GM21786 (cell line): ENCODE results near the gene SCUBE1.

Experiments used
- ATAC-seq: cut with Tn5 transposase; IDR thresholded peaks from one replicate; pipeline ENCODE4 v1.9.1; 2021; ENCODE audit not compliant: unreplicated experiment

The SCUBE1 gene

DNA sequence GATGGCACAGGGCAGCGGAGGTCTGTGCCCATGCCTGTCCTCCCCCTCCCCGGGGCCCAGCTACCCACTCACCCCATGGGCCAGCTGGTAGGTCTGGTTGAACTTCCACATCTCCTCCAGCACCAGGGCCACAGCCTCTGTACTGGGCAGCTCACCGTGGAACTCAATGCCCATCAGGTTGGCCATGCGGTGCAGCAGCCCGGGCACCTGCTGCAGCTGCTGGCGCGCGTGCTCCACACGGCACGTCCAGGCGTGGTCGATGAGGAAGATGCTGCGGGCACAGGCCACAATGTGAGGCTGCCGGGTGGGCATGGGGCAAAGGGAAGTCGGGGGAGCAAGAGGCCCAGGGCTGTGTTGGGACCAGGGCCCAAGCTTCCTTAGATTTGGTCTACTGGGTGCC lies 162.5 kb downstream of the SCUBE1 start:
- no peak for ATAC-seq

DNA sequence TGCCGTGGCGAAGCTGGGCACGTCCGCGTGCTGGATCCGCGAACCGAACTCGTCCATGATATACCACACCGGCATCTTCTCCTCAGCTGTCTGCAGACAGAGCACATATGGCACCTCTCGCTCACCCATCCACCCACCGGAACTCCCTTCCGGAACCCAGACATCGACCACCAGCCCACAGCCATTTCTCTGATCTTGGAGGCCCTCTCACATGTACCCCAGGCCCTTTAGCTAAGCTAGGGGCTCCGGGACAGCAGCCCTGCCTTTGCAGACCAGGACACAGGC lies 163.3 kb downstream of the SCUBE1 start:
- no peak for ATAC-seq

DNA sequence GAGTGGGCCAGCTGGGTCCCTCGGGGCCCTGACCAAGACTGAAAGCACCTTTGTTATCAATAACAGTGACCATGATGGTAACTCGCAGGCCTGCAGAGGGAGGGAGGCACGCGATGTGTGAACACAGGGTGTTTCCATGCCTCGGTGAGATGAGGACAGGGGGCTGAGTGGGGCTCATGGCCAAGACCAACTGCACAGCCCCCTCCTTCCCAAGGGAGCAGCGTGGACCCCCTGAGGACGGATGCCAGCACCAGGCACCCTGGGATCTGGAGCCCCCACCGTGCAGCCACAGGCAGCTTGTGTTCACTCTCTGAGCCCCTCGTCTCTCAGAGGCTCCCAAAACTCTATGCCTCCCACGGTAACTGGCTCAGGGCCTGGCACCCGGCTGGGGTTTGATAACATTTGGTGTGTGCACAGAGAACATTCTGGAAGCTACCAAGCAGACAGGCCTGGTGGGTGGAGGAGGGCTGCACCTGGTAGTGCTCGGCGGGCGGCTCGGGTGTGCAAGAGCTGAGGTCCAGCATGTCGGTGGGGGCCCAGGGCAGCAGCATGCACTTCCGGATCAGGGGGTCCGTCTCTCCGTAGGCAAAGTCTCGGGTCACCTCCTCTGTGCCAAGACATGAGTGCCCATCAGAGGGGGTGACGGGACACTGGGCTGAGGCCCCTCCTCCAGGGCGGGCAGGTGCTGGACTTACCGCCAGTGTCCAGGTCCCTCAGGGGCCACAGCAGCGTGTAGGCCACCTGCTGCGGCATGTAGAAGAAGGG lies 163.8 kb downstream of the SCUBE1 start:
- no peak for ATAC-seq

DNA sequence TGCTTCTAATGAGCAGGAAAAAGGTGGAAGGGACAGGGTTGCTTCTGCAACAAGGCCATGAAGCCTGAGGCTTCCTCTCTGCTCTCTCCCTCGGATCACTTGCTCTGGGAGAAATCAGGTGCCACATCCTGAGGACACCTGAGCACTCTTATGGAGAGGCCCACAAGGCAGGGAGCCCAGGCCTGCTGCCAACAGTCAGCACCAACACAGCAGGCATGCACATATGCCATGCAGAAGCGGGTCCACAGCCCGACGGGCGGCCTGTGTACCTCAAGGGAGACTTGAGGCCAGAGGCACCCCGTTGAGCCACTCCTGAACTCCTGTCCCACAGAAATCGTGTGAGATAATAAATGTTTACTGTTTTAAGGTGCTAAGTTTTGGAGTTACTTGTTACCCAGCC lies 165.7 kb downstream of the SCUBE1 start:
- ATAC-seq, result no peak

DNA sequence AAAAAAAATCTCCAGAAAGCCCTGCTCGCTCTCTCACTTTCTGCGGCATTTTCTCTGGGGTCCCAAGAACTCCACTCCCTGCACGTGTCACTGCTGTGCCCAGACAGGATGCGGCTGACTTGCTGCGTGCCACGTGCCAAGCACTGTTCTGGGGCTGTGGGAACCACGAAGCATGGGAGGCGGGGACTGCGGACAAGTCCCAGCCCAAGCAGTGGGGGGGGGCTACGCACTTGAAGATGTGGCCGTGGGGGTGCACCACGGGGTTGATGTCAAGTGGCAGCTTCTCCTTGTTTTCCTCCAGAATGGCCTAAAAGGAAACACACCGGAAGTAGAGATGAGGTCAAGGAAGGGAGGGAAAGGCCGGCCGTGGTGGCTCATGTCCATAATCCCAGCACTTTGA lies 167.1 kb downstream of the SCUBE1 start:
- ATAC-seq, result no peak

DNA sequence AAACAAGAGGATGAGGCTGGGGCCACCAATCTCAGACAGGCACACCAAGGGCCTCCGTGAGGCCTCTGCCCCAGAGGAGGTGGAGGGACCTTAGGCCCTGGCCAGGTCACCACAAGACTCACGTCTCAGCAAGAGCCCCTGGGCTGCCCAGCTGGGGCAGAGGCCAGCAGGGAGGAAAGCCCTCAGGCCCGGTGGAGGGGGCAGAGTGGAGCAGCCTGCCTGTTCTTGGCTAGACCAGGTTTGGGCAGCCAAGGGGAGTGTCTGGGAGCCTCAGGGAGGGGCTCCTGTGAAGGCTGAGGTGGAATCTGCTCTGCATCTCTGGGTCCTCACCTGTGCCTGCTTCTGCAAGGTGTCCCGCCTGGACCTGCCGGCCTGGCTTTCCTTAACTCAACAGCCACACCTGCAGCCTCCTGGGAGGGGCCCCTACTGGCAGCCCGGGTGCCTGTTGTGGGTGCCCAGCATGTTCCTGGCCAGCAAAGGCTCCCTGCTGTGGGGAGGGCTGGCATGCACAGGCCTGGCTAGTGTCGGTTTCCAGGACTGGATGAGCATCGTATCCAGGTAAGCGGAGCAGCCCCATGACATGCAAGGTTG lies 168.1 kb downstream of the SCUBE1 start:
- no peak for ATAC-seq

DNA sequence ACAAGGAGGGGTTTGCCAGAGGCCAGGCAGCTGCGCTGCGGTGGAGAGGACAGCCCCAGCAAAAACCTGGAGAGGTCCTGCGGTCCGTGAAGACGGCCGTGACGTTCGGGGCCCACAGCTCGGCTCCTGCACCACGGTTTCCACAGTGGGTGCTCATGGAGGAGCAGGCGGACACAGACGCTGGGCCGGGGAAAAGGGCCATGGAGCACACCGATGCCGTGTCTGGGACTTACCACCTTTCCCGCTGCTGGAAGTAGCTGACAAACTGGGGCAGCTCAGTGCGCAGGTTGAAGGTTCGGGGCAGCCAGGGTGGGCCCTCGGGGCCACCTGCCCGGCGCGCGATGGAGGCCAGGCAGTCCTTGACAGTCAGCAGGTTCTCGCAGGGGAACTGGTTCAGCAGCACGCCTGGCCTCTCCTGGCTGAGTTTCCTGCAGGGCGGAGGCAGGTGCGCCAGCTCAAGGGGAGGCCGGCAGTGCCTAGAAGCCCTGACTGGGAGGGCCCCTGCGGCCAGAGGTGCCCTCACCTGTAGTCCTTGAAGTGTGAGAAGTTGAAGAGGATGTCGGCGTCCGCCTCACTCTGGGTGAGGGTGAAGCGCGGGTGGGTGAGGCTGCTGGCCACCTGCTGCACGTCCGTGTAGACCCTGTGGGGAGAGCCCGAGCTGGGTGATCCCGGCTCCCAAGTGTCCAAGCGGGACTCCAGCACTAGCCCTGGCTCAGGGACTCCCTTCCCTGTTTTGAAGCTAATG lies 169.0 kb downstream of the SCUBE1 start:
- ATAC-seq, result no peak

DNA sequence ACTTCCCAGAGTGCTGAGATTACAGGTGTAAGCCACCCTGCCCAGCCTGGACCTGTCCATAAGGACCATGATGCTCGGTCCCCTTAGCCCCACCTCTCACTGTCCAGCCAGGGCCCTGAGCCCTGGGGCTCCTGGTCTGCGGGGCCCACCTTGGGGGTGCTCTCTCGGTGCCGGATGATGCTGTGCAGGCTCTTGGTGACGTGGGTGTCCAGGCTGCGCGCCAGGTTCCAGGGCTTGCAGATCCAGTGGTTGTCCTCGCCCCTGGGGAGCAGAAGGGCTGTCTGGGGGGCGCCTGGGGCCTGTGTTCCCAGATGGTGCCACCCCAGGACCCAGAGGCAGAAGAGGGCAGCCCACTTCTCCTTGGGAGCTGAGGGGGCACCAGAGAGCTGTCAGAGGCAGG lies 169.6 kb downstream of the SCUBE1 start:
- no peak for ATAC-seq

DNA sequence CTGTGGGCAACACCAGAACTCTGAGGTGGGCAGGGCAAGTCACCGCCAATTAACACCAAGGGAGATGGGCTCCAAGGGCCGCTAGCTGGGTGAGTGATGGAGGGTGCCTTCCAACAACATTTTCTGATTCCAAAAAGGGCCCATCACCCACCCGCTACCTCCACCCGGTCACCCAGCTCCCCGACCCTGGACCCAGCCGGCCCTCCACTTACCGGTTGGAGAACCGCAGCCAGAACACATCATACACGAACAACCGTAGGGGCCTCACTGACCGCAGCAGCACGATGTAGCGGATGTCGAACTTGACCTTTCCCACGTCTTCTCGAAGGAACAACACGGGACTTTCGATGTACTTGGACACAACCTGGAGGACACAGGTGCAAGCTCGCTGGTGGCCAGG lies 171.0 kb downstream of the SCUBE1 start:
- ATAC-seq, result no peak

DNA sequence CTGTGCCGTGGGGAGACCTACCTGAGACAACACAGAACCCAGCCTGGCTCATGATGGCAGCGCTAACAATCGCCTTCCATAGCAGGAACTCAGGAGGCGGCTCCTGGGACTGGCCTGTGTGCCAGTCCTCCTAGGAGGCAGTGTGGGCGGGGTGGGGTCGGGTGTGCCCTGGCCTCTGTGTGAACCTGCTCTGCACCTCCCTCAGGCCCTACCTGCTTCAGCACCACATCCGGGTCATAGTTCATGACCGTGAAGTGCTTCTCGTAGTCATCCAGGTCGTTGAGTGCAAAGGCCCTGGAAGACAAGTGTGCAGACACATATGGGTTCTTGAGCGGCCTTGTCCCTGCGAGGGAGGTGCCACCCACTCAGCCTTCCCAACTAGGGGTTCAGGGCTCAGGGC lies 171.6 kb downstream of the SCUBE1 start:
- no peak for ATAC-seq

DNA sequence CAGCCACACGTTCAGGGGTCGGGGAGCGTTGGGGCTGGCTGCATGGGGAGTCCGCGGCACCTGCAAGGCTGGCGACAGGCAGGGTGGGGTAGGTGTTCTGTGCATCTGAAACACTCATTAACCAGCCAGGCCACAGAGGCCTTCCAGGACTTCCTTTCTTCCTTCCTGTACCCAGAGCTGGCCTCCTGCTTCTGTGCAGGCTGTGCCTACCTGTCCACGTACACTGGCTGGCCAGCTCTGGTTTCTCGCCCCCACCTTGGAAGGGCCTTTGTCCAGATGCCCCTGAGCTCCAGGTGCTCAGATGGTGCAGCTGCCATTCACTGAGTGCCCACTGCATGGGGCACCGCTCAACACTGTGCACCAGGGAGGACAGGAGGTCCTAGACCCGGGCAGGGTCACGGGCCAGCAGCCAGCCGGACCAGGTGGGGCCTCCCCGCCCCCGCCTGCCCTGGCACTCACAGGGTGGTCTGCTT lies 172.1 kb downstream of the SCUBE1 start:
- no peak for ATAC-seq

DNA sequence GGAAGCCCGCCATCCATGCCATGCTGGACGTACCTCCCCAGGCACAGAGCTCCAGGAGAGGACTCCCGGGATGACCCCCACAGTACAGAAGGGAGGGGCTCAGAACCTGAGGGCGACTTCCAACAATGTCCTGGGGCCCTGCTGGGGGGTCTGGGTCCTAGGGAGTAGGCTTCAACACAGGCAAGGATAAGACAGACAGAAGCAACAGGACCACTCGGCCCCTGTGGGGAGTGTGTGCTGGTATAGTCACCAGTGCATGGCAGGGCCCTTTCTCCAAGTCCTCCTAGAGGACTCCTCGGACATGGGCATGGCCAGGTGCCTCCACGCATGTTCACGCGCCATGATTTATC lies 173.1 kb downstream of the SCUBE1 start:
- no peak for ATAC-seq

DNA sequence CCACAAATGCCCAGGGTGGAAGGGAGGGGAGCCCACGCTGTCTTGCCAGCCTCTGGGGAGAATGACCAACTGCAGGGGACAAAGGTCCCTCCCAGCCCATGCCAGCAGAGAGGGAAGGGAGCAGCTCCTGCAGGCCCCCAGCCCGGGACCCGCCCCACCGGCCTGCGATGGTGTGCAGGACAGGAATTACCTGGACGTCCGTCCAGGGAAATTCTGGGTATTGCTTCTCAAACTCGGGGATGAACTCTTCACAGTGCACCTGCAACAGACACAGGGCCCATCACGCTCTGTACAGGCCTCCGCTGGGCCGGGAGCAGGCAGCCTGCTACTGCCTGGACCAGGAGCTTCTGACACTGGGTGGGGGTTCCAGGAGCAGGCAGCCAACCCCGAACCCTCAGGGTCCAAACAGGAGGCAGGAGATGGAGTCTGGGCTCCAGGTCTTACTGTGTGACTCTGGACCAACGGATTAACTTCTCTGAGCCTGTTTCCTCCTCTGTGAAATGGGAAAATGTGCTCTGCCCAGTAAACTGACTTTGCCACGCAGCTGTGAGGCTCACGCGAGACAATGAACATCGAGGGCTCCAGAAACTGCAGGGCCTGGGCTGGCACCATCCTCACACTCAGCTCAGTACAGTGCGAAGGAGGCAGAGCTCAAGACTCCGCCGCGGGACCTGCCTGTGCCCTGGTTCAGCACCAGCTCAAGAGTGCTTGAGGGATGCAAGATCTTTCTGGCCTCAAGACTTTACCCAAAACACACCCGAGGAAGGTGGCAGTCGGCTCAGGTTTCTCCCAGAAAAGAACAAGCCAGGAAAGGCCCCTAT lies 173.7 kb downstream of the SCUBE1 start:
- no peak for ATAC-seq

DNA sequence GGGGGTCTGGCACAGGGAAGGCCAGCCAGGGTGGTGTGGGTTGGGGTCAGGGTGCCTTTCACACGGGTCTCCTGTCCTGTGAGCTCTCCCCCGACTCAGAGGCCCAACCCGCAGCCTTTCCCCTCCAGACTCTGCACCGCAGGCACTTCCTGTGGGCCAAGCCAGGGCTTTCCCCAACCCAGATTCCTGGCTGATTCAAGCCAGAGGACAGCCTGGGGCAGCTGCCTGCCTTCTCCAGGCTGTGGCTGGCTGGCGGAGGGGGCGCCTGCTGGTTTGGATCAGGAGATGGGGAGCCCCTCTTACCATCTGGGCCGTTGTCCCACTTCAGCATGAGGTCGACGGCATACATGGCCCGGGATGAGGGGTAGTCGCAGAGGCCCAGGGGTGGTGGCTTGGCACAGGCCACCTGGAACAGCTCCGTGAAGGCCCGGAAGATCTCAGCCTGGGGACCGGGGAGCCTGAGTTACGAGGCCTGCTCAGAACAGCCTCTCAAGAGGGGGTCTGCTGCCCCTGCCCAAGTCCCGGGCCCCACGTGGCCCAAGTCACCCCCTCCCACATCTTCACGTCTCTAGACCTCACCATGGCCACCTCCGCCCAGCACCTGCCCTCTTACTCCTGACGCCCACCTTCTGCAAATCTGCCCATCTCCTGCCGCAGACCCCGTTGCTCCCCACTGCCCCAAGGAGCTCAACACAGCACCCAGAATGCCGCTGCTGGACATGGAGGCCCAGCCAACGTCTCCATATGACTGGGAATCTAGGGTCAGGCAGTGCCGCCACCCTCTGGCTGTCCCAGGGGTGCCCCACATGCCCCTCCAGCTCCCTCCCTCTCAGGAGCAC lies 174.5 kb downstream of the SCUBE1 start:
- ATAC-seq, result no peak

DNA sequence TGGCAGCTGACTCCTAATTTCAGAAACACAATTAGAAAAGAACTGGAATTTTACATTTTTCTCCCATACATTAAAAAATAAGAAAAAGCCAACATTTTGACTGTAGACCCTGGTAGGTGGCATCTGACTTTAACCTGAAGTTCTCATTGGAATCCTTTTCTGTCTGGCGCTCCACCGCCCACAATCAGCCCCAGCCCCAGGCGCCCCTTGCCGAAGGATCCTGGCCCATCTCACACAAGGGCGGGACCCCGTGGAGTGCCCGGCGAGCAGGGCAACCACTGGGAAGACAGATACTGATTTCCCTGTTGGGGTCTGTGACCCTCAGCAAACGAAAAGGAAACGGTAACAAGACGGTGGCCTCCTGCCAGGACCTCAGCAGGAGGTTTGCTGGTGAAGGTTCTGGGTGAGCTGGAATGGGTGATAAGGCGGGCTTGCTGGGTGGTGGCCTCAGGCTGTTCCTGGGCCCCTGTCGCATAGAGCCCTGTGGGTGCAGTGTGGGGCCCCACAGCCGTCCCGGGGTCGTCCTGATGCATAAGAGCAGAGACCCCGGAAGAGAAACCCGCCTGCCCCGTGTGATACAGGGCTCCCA lies 176.1 kb downstream of the SCUBE1 start:
- ATAC-seq, result no peak

DNA sequence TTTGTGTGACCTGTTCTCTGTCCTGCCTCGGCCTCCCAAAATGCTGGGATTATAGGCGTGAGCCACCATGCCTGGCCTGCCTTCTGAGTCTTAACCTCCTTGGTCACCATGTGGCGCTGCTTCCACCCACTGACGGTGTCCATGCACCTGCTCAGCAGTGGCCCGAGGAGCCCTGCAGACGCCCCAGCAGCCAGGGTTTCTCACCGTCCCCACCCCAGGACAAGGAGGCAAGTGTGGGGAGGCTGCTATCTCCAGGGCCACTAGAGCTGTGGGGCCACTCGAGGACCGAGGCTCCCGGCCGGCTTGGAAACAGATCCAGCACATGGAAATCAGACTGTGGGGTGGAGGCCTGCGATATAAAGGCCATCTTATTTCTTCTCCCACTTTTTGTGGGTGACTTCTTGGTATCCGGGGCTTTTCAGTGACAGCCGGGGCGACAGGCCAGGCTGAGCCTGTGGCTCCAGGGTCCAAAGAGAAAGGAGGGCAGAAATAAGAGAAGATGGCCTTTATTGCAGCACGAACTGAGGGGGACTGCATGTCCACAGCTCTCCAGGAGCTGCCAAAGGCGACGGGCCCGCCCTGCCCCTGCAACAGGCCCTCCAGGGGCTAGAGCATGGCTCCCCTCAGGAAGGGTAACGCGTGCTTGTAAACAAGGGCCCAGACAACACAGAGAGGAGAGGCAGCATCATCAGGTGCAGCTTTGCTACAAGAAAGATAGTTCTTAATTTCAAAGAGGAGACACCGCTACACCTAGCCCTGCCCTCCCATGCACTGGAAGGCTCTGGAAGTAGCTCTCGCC lies 176.8 kb downstream of the SCUBE1 start:
- ATAC-seq, result no peak

DNA sequence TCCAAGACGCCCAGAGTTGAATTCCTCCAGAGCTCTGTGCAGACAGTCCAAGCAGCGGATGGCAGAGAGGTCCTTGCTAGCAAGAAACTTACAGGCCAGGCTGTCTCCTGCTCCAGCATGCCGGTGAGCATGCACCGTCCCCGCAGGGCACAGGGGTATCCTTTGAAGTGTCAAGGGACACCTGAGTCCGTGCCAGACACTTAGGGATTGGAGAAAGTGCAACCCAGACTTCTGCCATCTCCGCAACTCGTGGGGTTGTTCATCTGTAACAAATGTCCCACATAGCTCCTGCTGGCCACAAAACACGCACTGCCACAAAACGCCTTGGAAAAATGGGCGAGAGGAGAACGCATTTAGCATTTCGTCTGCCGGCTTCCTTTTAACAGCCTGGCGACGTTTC lies 178.5 kb downstream of the SCUBE1 start:
- no peak for ATAC-seq

DNA sequence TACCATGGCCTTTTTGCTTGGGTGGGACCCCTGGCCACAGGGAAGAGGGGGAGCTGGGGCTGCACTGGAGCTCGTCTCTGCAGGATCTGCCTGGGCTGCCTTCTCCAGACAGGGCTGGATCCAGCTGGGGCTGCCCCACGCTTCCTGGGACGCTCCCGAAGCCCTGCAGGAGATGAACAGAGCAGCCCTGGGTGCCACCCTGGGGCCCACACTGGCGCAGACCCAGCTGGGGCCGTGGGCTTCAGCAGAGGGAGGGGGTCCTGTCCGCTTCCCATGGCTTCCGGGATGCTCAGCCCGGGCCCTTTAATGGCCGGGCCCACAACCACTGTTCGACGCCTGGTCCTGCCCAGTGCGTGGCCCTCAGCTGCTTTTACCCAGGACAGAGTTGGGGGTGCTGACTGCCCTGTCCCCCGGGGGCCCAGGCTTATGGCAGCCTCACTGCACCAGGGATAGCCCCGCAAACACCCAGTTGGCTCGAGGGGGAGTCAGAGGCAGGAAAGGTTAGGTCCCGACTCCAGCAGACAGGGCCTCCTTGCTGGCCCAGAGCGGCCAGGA lies 179.9 kb downstream of the SCUBE1 start:
- ATAC-seq, result no peak
